Islet of Langerhans (tissue), 1 donor: Measurements from ENCODE around the gene NDUFA5.
A peak's percentile ranks its signal among the peaks of the same experiment; 100 is the strongest.

Experiments
- FAIRE-seq: peaks from one replicate; lab custom pipeline; 2011; peaks lifted over from hg19 to GRCh38; lab: Jason Lieb, UNC

Gene NDUFA5

GRCh38 chr7:123557398-123558288 lies at the start of gene NDUFA5:
Gene NDUFA5, minus strand, starts transcription at chr7:123557818. Its CDS starts 23 bp downstream, at chr7:123557795.
- peak; percentile 91 for FAIRE-seq

- no peak for FAIRE-seq
Measured at GRCh38 chr7:123604739-123605138, 47.1 kb upstream of the NDUFA5 start.

GRCh38 chr7:123602648-123603047 lies 45.0 kb upstream of the NDUFA5 start:
- no peak for FAIRE-seq

DNA sequence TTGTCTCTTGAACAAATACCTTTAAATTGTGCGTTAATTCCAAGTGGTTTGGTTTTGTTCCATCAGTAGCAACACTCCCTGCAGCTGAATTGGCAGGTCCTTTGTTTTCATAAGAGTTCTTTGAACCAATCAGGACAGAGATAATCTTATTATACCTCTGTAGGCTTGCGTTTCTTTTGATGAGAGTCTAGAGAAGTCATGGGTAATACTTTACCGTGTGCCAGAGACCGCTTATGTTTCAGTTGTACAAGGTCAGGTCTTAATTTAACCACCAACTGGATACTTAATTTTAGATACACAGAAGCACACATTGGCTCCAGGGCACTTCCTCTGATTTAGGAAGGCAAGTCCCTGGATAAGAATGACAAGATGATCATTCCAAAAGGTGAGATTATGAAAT lies 43.9 kb upstream of the NDUFA5 start, which contains the start of gene ASB15:
ASB15 (plus strand) TSS at position 292 of the 400 bp plus-strand sequence. CDS start 12,682 bp downstream, outside the sequence.
- FAIRE-seq: no peak

- FAIRE-seq: no peak
Measured at GRCh38 chr7:123600876-123601275, 43.3 kb upstream of the NDUFA5 start.

- no peak for FAIRE-seq
Measured at GRCh38 chr7:123599766-123600165, 42.1 kb upstream of the NDUFA5 start.

- peak; percentile 94 for FAIRE-seq
Measured at GRCh38 chr7:123598657-123599056, 41.0 kb upstream of the NDUFA5 start.

DNA sequence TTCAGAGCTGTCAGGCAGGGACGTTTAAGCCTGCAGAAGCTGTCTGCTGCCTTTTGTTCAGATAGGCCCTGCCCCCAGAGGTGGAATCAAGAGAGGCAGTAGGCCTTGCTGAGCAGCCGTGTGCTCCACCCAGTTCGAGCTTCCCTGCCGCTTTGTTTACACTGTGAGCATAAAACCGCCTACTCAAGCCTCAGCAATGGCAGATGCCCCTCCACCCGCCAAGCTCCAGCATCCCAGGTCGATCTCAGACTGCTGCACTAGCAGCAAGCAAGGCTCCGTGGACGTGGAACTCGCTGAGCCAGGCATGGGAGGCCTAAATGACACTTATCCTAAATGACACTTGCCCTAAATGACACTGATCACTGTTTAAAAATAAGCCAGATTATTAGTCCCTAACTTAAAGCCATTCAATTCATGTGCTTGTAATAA lies 37.2 kb upstream of the NDUFA5 start:
- FAIRE-seq: no peak

DNA sequence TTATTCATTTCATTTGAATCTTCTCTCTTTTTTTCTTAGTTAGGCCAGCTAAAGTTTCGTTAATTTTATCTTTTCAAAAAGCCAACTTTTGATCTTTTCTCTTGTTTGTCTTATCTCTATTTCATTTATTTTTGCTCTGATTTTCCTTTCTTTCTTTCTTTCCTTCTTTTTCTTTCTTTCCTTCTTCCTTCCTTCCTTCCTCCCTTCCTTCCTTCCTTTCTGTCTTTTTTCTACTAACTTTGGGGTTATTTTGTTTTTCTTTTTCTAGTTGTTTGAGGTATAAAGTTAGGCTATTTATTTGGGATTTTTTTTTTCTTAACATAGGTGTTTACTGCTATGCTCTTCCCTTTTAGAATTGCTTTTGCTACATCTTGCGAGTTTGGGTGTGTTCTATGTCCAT lies 30.8 kb upstream of the NDUFA5 start:
- FAIRE-seq: no peak

GRCh38 chr7:123583821-123584220 lies 26.2 kb upstream of the NDUFA5 start:
- no peak for FAIRE-seq

DNA sequence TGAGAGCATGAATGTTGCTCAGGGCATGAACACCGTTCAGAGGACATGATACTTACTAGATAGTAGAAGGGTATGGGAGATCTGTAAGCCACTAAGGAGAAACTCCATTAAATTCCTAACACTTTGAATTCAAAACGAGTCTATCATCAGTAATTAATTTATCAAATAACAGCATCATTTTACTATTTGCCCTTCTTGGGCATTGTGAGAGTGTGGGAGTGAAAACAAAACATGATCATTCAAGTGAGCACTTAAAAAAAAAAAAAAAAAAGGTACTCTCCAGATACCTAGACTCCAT lies 23.5 kb upstream of the NDUFA5 start:
- FAIRE-seq: no peak

DNA sequence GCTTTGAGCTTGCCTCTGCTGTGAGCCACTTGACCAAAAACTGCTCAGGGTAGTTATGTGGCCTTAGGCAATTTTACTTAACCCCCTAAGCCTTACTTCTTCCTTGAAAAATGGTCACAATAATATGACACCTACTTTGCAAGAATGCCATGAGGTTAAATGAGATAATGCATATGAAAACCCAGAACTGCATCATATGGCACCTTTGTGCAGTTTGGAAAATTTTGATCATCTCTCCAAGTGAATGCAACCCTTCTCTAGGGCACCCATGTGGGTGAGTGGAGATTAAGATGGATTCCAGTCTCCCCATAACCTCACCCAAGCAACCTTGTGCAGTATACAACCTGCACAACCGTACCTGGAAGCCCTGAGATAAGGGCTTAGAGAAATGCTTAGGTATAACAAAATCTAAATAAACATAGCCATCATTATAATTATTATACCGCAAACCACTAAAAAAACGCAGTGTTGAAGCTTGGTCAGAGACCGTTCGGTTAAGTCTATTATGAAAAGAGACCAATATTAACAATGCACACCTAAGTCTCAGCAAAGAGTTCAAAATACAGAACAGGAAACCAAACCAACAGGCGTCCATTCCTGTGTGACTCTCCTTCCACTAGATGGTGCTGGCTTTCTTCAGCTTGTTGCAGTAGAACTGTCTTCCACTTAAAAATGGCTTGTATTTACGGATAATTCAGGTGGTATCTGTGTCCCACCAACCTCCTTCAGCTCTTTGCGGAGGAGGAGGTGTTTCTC lies 23.0 kb upstream of the NDUFA5 start:
- FAIRE-seq: peak; percentile 73

DNA sequence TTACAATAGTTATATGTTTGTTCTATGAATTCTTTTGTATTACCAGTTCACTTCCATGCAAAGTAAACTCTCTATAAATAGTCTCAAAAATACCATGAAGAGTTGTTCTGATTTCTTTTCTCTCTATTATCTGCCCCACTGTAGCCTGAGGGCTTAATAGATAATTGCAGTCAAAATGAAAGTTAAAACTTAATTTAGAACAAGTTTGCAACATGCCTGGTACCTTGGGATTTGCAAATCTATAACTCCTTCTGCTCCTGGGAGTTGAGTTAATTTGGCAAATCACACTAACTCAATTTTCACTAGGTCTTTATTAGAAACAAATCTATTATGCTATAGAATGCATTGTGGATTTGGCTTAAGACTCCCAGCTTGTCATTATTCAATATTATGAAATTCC lies 21.8 kb upstream of the NDUFA5 start:
- FAIRE-seq: no peak

DNA sequence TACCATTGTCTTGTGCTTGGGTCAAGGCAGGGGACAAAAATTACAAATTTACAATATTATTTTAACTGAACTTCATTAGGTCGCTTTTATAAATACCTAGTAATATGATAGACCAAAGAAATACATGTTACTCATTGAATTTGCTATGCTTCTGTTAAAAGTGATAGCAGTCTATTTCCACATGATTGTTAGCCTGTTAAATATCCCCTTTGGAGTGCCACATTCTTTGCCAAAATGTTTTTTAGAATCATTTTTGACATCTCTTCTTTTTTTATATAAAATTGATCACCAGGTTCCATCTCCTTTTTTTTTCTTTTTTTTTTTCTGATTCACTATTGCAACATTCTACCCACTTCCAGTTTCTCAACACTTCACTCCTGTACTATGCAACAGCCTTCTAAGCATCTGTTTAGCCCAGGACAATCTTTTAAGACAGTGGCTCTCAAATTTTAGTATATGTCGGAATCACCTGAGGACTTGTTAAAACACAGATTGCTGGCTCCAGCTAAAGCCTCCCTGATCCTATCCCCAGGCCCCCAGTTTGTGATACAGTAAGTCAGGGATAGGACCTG lies 16.4 kb upstream of the NDUFA5 start:
- FAIRE-seq: no peak

GRCh38 chr7:123573341-123573740 lies 15.7 kb upstream of the NDUFA5 start:
- no peak for FAIRE-seq

DNA sequence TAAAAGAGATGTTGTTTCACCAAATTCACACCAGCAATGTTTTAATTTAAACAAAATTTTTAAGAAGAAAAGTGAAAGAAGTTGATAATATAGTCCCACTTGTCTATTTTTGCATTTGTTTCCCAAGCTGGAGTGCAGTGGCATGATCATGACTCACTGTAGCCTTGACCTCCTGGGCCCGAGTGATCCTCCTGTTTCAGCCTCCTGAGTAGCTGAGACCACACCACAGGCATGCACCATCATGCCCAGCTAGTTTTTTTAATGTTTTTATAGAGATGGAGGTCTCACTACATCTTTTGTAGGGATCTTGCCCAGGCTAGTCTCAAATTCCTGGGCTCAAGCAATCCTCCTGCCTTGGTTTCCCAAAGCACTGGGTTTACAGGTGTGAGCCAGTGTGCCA lies 14.1 kb upstream of the NDUFA5 start:
- no peak for FAIRE-seq

DNA sequence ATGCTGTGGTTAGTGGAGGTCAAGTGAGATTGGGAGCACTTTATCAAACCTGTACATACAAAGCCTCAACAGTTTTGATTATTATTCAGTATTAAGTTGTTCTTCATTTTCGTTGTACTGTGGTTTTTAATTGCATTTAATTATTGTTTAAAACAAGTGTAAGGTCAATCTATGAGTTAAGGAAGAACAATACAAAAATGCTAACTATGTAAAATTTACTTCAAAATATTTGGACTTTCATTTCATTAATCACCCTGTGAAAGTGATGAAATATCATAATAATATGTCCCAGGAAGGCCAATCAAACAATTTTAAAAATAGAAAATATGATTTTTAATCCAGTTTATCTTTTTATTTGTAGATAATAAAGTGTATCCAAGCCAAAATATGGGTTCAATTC lies 13.6 kb upstream of the NDUFA5 start:
- FAIRE-seq: no peak

- no peak for FAIRE-seq
Measured at GRCh38 chr7:123570390-123571182, 13.0 kb upstream of the NDUFA5 start.

GRCh38 chr7:123569352-123570010 lies 11.9 kb upstream of the NDUFA5 start:
- FAIRE-seq: no peak

- FAIRE-seq: no peak
Measured at GRCh38 chr7:123562121-123562520, 4.5 kb upstream of the NDUFA5 start.

DNA sequence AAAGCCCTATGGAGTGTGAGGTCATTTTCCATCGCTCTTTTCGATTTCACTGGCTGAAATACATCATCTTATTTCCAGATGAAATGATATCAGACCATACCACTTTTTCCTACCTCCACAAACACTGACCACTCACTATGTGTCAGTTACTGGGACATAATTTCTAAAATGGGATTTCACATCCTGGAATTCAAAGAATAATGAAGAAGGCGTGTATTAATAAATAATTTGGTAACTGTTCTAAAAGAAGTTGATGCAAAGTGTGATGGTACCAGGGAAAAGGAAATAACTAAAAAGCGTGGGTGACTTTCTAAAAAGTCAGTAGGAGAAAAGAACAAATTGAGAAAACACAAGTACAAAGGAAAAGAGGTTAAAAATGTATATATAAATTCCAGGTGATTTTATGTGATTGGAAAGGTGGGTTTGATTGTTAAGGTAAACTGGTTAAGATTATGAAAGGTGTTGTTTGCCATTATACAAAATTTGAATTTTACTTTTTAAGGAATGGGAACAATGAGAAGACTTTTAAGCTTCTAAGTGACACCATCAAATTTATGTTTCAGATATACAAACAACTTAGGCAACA lies 764 bp upstream of the NDUFA5 start:
- FAIRE-seq: no peak
